ENCODE measurements around the gene MRO. TPM values are rescaled to one million over a fixed set of nuclear protein-coding genes. Genes with fewer than 3 reads are reported as not detected.

MRO gene
- total RNA-seq: under 1 TPM; 0.58 to 0.86 TPM
- polyA plus RNA-seq (ENCODE audit: insufficient read length in 6 of 6): under 1 TPM; 0.26 to 0.48 (median 0.35) TPM
- long read RNA-seq, donor 1: 0 reads
- long read RNA-seq, donor 2: 0 reads
- long read RNA-seq, donor 3: 0 reads
- long read RNA-seq, donor 4: 0 reads
- long read RNA-seq, donor 5: 0 reads
- long read RNA-seq, donor 6: 0 reads
- long read RNA-seq, donor 7: 0 reads
- long read RNA-seq, donor 8: 0 reads
- long read RNA-seq, donor 9: 0 reads
- long read RNA-seq, donor 10, partial matches to known transcripts: 1 of 1 reads
- long read RNA-seq, donor 10, other reads (novel, unspliced or antisense): 0 of 1 reads
- long read RNA-seq, donor 11: 0 reads
- long read RNA-seq, donor 12, partial matches to known transcripts: 31 of 37 reads
- long read RNA-seq, donor 12, other reads (novel, unspliced or antisense): 6 of 37 reads

DNA sequence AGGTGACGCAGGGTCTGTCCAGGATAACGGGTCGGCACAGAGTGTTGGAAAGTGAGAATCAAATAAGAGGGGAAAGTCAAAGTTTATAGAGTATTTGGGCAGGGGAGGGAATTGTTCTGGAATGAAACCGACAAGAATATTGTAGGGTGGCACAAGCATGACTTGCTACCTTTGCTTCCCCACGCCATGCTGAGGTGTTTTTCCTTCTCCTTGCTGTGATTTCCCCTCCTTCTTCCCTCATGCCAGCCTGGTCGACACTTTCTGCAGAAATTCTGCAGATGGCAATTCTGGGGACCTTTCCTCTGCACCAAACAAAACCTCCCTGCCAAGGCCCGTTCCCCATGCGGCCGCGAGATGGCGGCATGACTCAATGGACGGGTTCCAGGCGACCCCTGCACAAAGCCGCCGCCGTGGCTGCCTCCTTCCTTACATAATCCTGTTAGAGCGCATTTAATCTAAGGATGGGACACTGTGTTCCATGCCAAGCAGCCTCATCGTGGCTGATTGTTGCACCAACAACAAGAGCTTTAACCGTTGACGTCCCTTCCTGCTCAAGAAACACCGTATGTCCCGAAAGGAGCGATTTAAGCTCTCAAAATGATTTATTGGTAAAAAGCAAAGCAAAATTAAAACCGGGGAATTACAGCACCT, at the start of gene MRO:
Gene MRO, minus strand, starts transcription at position 289 of the 651 bp plus-strand sequence. CDS start 10,616 bp downstream, outside the sequence.
- intact Hi-C loops (cut with DNase I): loop anchor here in 1 of 2 donors (10.0 kb wide), 1 partner anchor 225 kb away; no protein-coding TSS in a partner anchor
- peak within 1 kb of the TSS in 1 of 2 donors; percentile 80 for H3K27ac ChIP-seq

DNA sequence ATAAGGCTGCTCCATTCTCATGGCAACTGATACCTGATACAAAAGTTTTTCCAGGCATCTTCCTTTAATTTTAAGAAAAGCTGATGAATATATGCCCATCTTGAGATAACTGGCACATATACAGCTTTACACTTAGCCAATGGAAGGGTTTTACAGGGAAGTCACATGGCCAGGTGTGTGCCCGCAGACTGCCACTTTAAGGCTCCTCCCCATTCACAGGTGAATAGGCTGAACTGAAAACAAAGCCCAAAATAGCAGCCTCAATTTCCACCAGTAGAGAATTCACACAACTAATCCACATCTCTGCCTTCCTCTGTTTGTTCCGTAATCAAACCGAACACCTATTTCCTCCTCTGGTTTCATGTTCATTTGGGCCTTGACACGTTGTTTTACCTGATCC, 49.3 kb upstream of the MRO start:
- DNase-seq: no peak
- TF ChIP-seq, protein P1, sequence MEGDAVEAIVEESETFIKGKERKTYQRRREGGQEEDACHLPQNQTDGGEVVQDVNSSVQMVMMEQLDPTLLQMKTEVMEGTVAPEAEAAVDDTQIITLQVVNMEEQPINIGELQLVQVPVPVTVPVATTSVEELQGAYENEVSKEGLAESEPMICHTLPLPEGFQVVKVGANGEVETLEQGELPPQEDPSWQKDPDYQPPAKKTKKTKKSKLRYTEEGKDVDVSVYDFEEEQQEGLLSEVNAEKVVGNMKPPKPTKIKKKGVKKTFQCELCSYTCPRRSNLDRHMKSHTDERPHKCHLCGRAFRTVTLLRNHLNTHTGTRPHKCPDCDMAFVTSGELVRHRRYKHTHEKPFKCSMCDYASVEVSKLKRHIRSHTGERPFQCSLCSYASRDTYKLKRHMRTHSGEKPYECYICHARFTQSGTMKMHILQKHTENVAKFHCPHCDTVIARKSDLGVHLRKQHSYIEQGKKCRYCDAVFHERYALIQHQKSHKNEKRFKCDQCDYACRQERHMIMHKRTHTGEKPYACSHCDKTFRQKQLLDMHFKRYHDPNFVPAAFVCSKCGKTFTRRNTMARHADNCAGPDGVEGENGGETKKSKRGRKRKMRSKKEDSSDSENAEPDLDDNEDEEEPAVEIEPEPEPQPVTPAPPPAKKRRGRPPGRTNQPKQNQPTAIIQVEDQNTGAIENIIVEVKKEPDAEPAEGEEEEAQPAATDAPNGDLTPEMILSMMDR (IDR thresholded peaks at IDR 0.05): no peak

More for the DNA sequence above, at the start of gene MRO:
- Histone ChIP-seq H3K4me1 (peaks cover 8 to 24% of the 10 kb centered on the region in 2 donors), H3K27me3 (peaks cover 5 to 15% of the 10 kb centered on the region in 2 donors), H3K9me3 (no peaks in the 10 kb centered on the region), H3K4me3 (peak within 1 kb of the TSS; percentile 12 to 21), H3K36me3 (no peaks in the 10 kb centered on the region)
- DNase-seq (peak; percentile 80 to 97 (median 86)), ATAC-seq (peak; percentile 99)
- TF ChIP-seq, protein P1 (IDR thresholded peaks at IDR 0.05): peak; percentile 88 to 92

DNA sequence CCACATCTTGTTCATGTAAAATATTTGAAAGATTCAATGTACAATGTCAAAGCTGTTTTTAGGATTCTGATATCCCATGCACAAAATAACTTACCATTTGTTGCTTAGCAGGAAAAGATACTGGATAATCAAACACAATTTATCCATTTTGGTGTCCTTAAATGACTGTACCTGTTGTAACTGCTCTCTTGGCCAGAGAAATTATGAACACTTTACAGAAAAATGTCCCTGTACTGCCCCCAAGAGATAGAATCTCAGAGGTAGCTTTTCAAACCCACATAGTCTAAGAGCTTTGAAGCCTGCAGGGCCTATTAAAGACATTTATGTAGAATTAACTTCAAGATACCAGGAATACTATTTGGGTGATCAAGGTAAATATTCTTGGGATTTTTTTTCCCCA, 46.9 kb upstream of the MRO start:
- Histone ChIP-seq H3K9me3 (no peaks in the 10 kb centered on the region), H3K27ac (no peak overlapping the region), H3K4me3 (no peak overlapping the region), H3K4me1 (peaks cover 0 to 14% of the 10 kb centered on the region in 2 donors), H3K27me3 (no peaks in the 10 kb centered on the region), H3K36me3 (no peaks in the 10 kb centered on the region)
- no peak for DNase-seq
- ATAC-seq: peak; percentile 43
- TF ChIP-seq, protein P1 (IDR thresholded peaks at IDR 0.05): no peak
- intact Hi-C loops (cut with DNase I): no loop called here

More for the DNA sequence above, 49.3 kb upstream of the MRO start:
- Histone ChIP-seq H3K4me3 (no peak overlapping the region), H3K27me3 (no peaks in the 10 kb centered on the region), H3K9me3 (no peaks in the 10 kb centered on the region), H3K27ac (no peak overlapping the region), H3K4me1 (no peaks in the 10 kb centered on the region), H3K36me3 (no peaks in the 10 kb centered on the region)
- peak; percentile 32 for ATAC-seq
- intact Hi-C loops (cut with DNase I): no loop called here

DNA sequence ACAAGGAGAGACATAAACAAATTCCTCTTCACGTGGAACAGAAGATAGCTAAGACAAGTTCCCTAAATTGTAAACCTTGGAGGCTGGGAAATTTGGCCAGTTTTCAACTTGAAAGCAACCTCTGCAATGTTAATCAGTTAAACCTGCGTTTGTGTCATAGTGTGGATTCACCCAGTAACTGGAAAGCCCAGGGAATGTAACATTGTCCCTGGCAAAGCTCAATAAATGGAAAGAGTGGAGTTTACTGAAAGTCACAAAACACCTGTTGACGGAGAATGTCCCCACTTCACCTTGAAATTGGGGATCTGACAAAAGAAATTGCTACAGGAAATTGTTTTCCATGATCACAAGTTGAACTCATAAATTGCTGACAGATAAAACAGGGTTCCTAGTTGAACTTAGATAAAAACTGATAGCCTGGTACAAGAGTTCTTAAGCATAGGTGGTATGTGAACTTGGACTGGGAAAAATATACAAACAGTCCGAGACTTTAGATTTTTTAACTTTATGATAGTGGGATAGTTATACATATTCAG, 44.1 kb upstream of the MRO start:
- H3K27ac ChIP-seq: no peak overlapping the region
- H3K27me3 ChIP-seq: no peaks in the 10 kb centered on the region
- H3K4me3 ChIP-seq: no peak overlapping the region
- H3K4me1 ChIP-seq: peaks cover 0 to 18% of the 10 kb centered on the region in 2 donors
- intact Hi-C loops (cut with DNase I): no loop called here
- no peaks in the 10 kb centered on the region for H3K9me3 ChIP-seq
- DNase-seq (no peak), ATAC-seq (no peak)
- TF ChIP-seq, protein P1 (IDR thresholded peaks at IDR 0.05): no peak
- H3K36me3 ChIP-seq: no peaks in the 10 kb centered on the region

DNA sequence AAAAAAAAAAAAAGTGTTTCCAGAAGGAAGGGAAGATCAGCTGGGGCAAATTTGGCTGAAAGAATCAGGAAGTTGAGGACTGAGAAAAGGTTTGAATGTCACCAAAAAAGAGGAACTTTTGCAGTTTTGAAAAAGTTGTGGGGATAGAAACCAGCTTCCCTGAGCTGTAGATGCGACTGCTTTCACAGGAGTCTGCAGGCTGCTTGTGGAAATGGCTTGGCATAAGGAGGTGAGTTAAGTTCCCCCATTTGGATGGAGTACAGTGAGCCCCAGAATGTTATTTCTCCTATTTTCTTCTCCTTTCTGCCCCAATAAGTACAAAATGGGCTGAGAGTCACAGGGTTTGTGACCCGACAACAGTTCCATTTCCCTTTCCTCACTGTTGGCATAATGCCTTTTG, 42.6 kb upstream of the MRO start:
- peak overlapping the region in 1 of 2 donors; percentile 85 for H3K27ac ChIP-seq
- ATAC-seq: peak; percentile 49
- intact Hi-C loops (cut with DNase I): no loop called here

More for the DNA sequence above, 42.6 kb upstream of the MRO start:
- no peak overlapping the region for H3K4me3 ChIP-seq
- DNase-seq: no peak
- TF ChIP-seq, protein P1 (IDR thresholded peaks at IDR 0.05): no peak
- H3K4me1 ChIP-seq: peaks cover 0 to 18% of the 10 kb centered on the region in 2 donors
- H3K27me3 ChIP-seq: no peaks in the 10 kb centered on the region
- H3K9me3 ChIP-seq: no peaks in the 10 kb centered on the region
- no peaks in the 10 kb centered on the region for H3K36me3 ChIP-seq

Data from left lung (tissue), 14 donors.